ENCODE data around the gene DOK6. TPM values are rescaled to one million over a fixed set of nuclear protein-coding genes. Genes with fewer than 3 reads are reported as not detected.

DOK6 gene
- total and polyA plus RNA-seq, 2 donors (not counting 1 experiment from before 2014, with no cell fraction given): not detected

DNA sequence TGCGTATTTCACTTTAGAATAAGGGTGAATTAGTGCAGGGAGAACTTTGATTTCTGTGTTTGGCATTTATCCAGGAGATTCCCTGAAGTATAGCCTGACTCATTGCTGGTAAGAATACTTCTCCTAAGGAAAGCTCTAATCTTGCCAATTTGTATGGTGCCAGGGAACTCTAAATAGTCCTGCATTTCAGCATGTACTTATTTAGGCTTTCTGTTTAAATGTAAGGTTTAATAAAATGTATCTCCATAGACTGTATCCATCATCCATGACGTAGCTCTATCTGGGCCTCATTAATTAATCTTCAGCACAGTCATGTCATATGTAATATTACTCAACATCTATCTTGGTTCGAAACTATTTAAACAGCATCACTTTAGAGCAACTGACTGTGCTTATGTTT is 127.7 kb downstream of the DOK6 start:
- Histone ChIP-seq H3K27me3 (replicated peaks in 1 of 4; ENCODE audit: control extremely low read depth in 1 of 4, control insufficient read depth in 3 of 4, insufficient read depth in 4 of 4, low read length in 3 of 4) (no peaks in the 10 kb centered on the region), H3K9me3 (ENCODE audit: control extremely low read depth in 1 of 3, control insufficient read depth in 2 of 3, insufficient read depth in 1 of 3, low read length in 2 of 3) (no peaks in the 10 kb centered on the region), H3K36me3 (replicated peaks in 1 of 2; ENCODE audit: control extremely low read depth in 1 of 2, control insufficient read depth in 1 of 2, extremely low read depth in 1 of 2, insufficient read depth in 2 of 2, low read length in 1 of 2) (no peaks in the 10 kb centered on the region), H2AFZ (ENCODE audit: insufficient read depth, low read depth, low read length, poor library complexity, severe bottlenecking) (no peak overlapping the region), H3K27ac (ENCODE audit: low read length in 2 of 2) (no peak overlapping the region), H3K4me3 (ENCODE audit: control extremely low read depth in 1 of 5, extremely low read depth in 1 of 5, insufficient read depth in 1 of 5, low read depth in 2 of 5, low read length in 4 of 5) (no peak overlapping the region), H3K4me2 (replicated peaks; ENCODE audit: low read depth, low read length, poor library complexity, severe bottlenecking) (no peak overlapping the region), H3K9ac (ENCODE audit: low read length) (no peak overlapping the region), H3K4me1 (ENCODE audit: control insufficient read depth in 2 of 2, insufficient read depth in 2 of 2, low read length in 2 of 2) (no peaks in the 10 kb centered on the region), H3K79me2 (ENCODE audit: control insufficient read depth, insufficient read depth, low read length) (no peaks in the 10 kb centered on the region), H4K20me1 (ENCODE audit: control insufficient read depth, insufficient read depth, low read length, poor library complexity, severe bottlenecking) (no peaks in the 10 kb centered on the region)
- ChIA-PET POLR2A (no interaction called here), CTCF (no interaction called here)
- no peaks in the 10 kb centered on the region for H3K27me3 Mint-ChIP-seq
- intact Hi-C loops (cut with micrococcal nuclease): no loop called here
- no peak overlapping the region for H3K27ac Mint-ChIP-seq
- no peak for TF ChIP-seq EZH2 (IDR thresholded peaks at IDR 0.05; ENCODE audit: borderline replicate concordance, insufficient read depth, low read depth, low read length, poor library complexity, severe bottlenecking)
- TF ChIP-seq, protein P1, sequence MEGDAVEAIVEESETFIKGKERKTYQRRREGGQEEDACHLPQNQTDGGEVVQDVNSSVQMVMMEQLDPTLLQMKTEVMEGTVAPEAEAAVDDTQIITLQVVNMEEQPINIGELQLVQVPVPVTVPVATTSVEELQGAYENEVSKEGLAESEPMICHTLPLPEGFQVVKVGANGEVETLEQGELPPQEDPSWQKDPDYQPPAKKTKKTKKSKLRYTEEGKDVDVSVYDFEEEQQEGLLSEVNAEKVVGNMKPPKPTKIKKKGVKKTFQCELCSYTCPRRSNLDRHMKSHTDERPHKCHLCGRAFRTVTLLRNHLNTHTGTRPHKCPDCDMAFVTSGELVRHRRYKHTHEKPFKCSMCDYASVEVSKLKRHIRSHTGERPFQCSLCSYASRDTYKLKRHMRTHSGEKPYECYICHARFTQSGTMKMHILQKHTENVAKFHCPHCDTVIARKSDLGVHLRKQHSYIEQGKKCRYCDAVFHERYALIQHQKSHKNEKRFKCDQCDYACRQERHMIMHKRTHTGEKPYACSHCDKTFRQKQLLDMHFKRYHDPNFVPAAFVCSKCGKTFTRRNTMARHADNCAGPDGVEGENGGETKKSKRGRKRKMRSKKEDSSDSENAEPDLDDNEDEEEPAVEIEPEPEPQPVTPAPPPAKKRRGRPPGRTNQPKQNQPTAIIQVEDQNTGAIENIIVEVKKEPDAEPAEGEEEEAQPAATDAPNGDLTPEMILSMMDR (IDR thresholded peaks at IDR 0.05): no peak
- WGBS (ENCODE audit: insufficient coverage): 100% methylated on average over 1 of the region's 3 CpGs
- ATAC-seq (ENCODE audit: low read depth) (no peak), DNase-seq (no peak)
- H3K4me3 Mint-ChIP-seq: no peak overlapping the region
- no peaks in the 10 kb centered on the region for H3K4me1 Mint-ChIP-seq
- no peaks in the 10 kb centered on the region for H3K9me3 Mint-ChIP-seq (ENCODE audit: insufficient read depth)

DNA sequence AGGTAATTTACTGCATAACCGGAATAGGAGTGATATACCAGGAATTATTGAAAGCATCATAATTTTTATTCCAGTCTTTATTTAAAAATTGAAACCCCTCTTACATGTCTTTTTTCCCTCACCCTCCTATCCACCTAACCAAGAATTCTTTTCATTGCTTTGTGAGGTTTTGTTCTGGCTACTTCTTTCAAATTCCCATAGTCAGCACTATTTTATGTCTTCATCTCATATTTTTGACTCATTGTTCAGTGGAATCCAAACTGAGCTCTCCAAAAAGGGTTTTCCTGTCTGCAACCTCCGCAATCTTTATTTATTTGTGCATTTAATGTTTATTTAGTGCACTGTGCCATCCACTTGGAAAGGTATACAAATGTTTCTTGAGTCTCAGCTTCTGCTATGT is 128.5 kb downstream of the DOK6 start:
- H3K27me3 Mint-ChIP-seq: no peaks in the 10 kb centered on the region
- Histone ChIP-seq H3K9me3 (ENCODE audit: control extremely low read depth in 1 of 3, control insufficient read depth in 2 of 3, insufficient read depth in 1 of 3, low read length in 2 of 3) (no peaks in the 10 kb centered on the region), H3K4me3 (ENCODE audit: control extremely low read depth in 1 of 5, extremely low read depth in 1 of 5, insufficient read depth in 1 of 5, low read depth in 2 of 5, low read length in 4 of 5) (no peak overlapping the region), H4K20me1 (ENCODE audit: control insufficient read depth, insufficient read depth, low read length, poor library complexity, severe bottlenecking) (no peaks in the 10 kb centered on the region), H3K4me2 (replicated peaks; ENCODE audit: low read depth, low read length, poor library complexity, severe bottlenecking) (no peak overlapping the region), H3K4me1 (ENCODE audit: control insufficient read depth in 2 of 2, insufficient read depth in 2 of 2, low read length in 2 of 2) (no peaks in the 10 kb centered on the region), H3K9ac (ENCODE audit: low read length) (no peak overlapping the region), H3K79me2 (ENCODE audit: control insufficient read depth, insufficient read depth, low read length) (no peaks in the 10 kb centered on the region), H3K27me3 (replicated peaks in 1 of 4; ENCODE audit: control extremely low read depth in 1 of 4, control insufficient read depth in 3 of 4, insufficient read depth in 4 of 4, low read length in 3 of 4) (no peaks in the 10 kb centered on the region), H3K27ac (ENCODE audit: low read length in 2 of 2) (no peak overlapping the region), H3K36me3 (replicated peaks in 1 of 2; ENCODE audit: control extremely low read depth in 1 of 2, control insufficient read depth in 1 of 2, extremely low read depth in 1 of 2, insufficient read depth in 2 of 2, low read length in 1 of 2) (no peaks in the 10 kb centered on the region), H2AFZ (ENCODE audit: insufficient read depth, low read depth, low read length, poor library complexity, severe bottlenecking) (no peak overlapping the region)
- DNase-seq (no peak), ATAC-seq (ENCODE audit: low read depth) (no peak)
- intact Hi-C loops (cut with micrococcal nuclease): no loop called here
- WGBS (ENCODE audit: insufficient coverage): no CpG with 5 or more reads among the region's 2 CpGs
- no peaks in the 10 kb centered on the region for H3K4me1 Mint-ChIP-seq
- ChIA-PET POLR2A (no interaction called here), CTCF (no interaction called here)
- no peak overlapping the region for H3K27ac Mint-ChIP-seq
- no peaks in the 10 kb centered on the region for H3K9me3 Mint-ChIP-seq (ENCODE audit: insufficient read depth)
- TF ChIP-seq, protein P1 (IDR thresholded peaks at IDR 0.05): no peak
- no peak for TF ChIP-seq EZH2 (IDR thresholded peaks at IDR 0.05; ENCODE audit: borderline replicate concordance, insufficient read depth, low read depth, low read length, poor library complexity, severe bottlenecking)
- H3K4me3 Mint-ChIP-seq: no peak overlapping the region

All from B cell (primary cell).